HG03039 (cell line): ENCODE results near the gene CNGA4.
"Not testable (repeated sequence)": the region's sequence is repeated elsewhere in the genome, so short reads cannot be mapped to it uniquely, and the experiment has no call there.

Experiments used
- ATAC-seq: cut with Tn5 transposase; IDR thresholded peaks from one replicate; pipeline ENCODE4 v1.9.1; 2021; ENCODE audit warnings: mild to moderate bottlenecking, moderate library complexity; ENCODE audit not compliant: unreplicated experiment

The CNGA4 gene

DNA sequence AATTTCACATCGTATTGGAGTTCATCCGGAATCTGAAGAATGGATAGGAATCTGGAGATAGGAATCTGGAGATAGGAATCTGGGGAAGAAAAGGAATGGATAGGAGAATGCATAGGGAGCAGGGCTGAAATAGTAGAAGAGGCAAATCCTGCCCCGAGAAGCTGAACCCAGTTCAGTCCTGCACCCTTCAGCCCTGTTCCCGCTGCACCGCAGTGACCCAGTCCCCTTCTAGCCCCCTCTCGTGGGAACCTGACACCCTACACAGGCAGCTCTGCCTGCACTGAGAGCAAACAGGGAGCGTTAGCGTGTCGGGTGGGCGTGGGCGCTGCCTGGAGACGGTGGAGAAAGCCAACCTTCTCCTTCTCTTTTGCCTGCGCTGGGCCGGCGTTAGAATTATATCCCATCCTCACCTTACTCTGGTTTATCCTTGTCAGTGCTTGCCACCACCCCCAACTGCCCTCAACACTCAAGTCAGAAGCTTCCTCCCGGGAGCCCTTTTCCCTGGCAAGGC lies 19.7 kb downstream of the CNGA4 start:
- ATAC-seq = no peak

DNA sequence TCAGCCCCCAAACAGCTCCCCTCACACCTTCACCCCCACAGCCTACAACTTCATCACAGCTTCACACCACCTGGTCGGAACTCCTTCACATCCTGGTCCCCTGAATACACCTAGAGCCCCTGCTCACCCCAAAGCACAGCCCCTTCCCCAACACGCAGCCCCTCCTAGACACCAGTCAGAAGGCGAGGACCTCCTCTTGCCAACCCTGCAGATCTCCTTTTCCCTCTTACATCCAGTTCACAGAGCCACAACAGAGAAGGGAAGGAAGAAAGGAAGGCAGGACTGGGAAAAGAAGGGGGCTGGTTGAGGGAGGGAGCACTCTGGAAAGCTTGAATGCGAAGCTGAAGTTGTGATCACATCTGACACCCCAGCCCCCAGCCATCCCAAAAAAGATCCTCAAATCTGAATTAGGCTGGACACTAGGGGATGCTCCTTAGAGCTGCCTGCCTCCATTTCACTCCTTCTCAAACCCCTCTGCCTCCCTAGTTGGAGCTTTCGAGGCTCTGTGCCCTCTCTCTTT lies 21.4 kb downstream of the CNGA4 start:
- ATAC-seq = no peak

DNA sequence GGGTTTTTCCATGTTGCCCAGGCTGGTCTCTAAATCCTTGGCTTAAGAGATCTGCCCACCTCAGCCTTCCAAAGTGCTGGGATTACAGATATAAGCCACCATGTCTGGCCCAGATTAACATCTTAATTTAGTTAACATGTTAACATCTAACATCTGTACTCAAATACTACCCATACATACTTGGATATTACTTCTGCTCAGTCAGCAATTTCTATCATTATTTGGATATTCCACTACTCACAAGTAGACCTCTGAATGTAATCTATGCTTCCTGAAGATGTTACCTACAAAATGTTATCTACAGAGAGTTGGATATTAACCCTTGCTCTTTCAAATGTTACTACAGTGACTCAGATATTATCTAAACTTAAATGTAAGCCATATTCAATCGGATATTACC lies 24.8 kb downstream of the CNGA4 start:
- no peak for ATAC-seq

DNA sequence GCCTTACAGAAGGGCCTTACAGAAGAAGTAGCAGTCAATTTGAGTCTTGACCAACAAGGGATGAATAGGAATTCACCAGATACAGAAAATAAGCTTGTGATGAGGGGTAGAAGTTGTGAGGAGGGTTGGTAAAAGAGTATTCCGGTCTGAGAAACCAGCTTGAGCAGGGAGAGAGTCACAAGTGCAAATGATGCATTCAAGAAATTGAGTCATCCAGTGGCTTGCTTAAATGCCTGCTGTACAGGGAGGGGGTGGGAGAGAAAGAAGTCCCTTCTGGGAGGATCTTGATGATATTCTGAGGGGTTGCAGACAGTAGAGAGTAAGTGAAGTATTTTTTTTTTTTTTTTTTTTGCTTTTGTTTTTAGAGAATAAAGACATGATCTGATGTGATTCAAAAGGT lies 29.9 kb downstream of the CNGA4 start:
- no peak for ATAC-seq

DNA sequence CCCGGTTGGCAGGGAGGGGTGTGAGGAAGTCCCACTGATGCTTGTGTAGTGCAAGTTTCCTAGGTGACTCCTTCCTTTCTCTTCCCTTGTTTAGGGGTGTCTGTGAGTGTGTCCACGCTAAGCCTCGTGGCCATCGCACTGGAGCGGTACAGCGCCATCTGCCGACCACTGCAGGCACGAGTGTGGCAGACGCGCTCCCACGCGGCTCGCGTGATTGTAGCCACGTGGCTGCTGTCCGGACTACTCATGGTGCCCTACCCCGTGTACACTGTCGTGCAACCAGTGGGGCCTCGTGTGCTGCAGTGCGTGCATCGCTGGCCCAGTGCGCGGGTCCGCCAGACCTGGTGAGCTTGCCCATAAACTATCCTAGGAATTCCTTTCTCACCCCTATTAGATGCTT lies 31.1 kb downstream of the CNGA4 start:
- no peak for ATAC-seq

DNA sequence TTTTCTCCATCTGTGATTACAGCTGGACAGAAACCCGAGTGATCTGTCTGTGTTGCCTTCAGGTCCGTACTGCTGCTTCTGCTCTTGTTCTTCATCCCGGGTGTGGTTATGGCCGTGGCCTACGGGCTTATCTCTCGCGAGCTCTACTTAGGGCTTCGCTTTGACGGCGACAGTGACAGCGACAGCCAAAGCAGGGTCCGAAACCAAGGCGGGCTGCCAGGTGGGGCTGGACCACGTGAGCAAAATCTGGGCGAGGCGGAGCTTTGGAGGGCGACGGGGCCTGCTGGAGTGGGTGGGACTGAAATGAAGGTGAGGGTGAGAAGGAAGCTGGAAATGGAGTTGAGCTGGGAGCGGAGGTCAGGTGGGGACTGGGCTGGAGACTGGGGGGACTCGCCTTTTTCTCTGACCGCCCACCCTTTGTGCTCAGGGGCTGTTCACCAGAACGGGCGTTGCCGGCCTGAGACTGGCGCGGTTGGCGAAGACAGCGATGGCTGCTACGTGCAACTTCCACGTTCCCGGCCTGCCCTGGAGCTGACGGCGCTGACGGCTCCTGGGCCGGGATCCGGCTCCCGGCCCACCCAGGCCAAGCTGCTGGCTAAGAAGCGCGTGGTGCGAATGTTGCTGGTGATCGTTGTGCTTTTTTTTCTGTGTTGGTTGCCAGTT lies 31.8 kb downstream of the CNGA4 start:
- ATAC-seq = no peak

DNA sequence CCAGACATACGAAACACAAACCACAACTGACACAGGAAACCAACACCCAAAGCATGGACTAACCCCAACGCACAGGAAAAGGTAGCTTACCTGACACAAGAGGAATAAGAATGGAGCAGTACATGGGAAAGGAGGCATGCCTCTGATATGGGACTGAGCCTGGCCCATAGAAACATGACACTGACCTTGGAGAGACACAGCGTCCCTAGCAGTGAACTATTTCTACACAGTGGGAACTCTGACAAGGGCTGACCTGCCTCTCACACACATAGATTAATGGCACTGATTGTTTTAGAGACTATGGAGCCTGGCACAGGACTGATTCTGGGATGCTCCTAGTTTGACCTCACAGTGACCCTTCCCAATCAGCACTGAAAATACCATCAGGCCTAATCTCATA lies 32.7 kb downstream of the CNGA4 start:
- no peak for ATAC-seq

DNA sequence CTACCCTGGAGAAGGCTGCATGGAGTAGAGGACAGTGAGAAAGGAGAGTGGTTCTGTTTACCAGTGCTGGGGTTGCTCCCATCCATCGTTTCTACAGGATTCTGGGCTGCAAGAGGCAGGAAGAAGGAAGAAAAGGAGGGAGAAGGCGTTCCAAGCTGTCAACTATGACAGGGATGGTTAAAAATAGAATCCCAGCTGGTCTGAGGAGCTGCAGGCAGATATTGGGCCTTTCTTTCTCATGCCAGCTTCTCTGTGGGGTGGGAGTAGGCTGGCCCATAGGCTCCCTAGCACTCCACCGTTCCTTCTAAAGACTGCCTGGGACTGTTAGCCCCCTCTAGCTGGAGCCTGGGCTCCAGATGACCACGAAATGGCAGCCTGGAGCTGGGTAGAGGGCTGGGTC lies 34.3 kb downstream of the CNGA4 start:
- ATAC-seq = no peak

DNA sequence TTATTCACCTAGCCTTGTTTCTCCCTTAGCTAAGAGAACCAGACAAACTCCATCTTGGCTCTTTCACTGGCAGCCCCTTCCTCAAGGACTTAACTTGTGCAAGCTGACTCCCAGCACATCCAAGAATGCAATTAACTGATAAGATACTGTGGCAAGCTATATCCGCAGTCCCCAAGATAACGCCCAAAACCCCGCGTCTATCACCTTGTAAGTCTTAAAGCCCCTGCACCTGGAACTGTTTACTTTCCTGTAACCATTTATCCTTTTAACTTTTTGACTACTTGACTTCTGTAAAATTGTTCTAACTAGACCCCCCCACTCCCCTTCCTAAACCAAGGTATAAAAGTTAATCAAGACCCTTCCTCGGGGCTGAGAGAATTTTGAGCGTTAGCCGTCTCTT lies 41.9 kb downstream of the CNGA4 start:
- ATAC-seq = not testable (repeated sequence)

DNA sequence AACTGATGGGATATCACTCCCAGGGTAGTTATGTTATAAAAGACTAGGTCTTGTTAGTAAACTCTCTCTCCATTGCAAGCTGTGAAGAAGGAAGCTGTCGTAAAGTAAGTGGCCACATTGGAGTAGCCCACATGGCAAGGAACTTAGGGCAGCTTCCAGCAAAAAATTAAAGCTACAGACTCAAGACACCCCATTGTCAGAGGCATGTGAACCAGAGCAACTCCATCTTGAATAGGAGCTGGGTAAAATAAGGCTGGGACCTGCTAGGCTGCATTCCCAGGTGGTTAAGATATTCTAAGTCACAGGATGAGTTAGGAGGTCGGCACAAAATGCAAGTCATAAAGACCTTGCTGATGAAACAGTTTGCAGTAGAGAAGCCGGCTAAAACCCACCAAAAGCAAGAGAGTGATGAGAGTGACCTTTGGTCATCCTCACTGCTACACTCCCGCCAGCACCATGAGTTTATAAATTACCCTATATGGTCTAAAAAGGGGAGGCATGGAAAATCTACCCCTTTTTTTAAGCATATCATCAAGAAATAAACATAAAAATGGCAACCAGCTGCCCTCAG lies 44.6 kb downstream of the CNGA4 start:
- ATAC-seq = no peak

DNA sequence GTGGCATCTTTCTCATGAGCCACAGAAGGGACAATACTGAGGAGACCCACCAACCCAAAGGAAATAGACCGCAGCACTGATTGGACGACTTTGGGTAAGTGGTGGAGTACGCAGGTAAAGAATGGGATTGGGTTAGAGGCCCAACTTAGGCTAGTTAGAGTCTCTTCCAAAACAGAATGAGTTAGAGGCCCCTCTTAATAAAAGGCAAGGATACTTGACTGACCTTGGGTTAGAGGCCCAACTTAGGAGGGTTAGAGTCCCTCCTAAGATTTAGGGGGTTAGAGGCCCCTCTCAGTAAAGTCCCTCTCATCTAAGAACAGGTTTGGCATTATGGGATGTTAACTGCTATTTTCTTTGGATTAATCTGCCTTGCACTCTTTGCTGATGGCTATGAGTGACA lies 45.4 kb downstream of the CNGA4 start:
- ATAC-seq = no peak

DNA sequence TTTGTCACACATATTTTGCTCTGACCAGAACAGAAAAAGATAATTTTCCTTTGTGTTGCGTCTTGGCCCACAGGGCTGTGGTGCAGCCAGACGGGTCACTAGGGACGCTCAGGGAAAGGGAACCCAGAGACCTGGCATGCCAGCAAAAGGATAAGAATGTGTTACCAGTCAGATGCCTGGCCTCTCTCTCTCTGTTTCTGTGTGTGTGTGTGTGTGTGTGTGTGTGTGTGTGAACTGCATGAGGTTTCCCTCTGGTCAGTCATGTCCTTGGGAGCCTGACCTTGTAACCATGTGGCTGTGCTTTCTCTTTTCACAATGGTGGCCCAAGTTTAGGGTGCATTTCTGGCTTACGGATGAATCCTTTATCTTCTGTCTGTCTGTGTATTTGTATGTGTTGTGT lies 46.1 kb downstream of the CNGA4 start:
- no peak for ATAC-seq
